ENCODE results near the gene USP30. TPM values are rescaled to one million over a fixed set of nuclear protein-coding genes. Genes with fewer than 3 reads are reported as not detected.

USP30 gene
- total RNA-seq, 1 donor: 10.1 TPM

DNA sequence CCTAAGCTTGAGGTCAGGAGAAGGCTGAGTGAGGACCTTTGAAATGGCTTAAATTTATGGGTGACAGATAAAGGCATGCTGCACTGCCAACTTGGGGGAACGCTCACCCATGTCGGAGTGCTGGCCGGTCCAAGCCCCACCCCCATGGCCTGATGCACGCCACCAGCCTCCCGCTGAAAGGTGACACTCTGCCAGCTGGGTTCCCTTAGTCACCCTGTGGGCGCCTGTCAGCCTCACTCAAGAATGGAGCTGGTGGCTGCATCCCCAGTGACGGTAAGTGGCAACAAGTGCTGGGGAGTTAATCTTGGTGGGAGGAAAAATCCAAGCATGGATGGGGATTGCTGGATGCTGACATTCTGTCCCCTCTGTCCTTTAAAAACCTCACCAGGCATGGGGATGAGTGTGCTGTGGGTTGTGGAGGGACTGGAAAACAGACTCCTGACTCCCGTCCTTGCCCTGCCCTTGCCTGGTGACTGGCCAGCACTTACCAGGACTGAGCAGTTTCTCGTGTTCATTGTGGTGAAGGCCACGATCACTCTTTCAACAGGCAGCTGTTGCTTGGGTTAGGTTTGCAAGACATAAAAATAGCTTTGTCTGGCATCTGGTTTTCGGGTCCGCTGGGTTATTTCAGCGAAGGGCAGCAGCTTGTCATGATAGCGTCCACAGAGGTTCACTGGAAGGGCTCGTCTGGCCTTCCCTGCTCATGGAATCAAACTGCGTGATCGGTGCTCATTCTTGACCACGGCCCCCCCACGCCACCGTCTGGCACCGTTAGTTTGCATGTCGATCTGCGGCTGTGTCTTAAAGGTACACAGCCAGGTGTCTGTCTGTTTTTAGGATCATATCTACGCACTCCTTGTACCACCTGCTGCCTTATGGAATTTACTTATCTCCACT lies 79.0 kb downstream of the USP30 start:
- H3K4me3 ChIP-seq (ENCODE audit: insufficient read depth, low read length): no peak overlapping the region
- no peak overlapping the region for H3K4me2 ChIP-seq (ENCODE audit: insufficient read depth, low read length)
- H2AFZ ChIP-seq (ENCODE audit: low read length): peak overlapping the region; percentile 15
- TF ChIP-seq, protein P1, sequence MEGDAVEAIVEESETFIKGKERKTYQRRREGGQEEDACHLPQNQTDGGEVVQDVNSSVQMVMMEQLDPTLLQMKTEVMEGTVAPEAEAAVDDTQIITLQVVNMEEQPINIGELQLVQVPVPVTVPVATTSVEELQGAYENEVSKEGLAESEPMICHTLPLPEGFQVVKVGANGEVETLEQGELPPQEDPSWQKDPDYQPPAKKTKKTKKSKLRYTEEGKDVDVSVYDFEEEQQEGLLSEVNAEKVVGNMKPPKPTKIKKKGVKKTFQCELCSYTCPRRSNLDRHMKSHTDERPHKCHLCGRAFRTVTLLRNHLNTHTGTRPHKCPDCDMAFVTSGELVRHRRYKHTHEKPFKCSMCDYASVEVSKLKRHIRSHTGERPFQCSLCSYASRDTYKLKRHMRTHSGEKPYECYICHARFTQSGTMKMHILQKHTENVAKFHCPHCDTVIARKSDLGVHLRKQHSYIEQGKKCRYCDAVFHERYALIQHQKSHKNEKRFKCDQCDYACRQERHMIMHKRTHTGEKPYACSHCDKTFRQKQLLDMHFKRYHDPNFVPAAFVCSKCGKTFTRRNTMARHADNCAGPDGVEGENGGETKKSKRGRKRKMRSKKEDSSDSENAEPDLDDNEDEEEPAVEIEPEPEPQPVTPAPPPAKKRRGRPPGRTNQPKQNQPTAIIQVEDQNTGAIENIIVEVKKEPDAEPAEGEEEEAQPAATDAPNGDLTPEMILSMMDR (IDR thresholded peaks at IDR 0.05; ENCODE audit: extremely low read depth, low read depth, low read length): no peak
- H3K27ac ChIP-seq (ENCODE audit: low read depth, low read length): no peak overlapping the region
- H3K27me3 ChIP-seq (ENCODE audit: insufficient read depth, low read length): peaks cover 6% of the 10 kb centered on the region
- H4K20me1 ChIP-seq (ENCODE audit: insufficient read depth, low read length): no peaks in the 10 kb centered on the region
- DNase-seq (ENCODE audit: insufficient read length, low spot score, missing footprints): peak; percentile 61
- H3K36me3 ChIP-seq (ENCODE audit: insufficient read depth, low read length): no peaks in the 10 kb centered on the region
- no peaks in the 10 kb centered on the region for H3K9me3 ChIP-seq (ENCODE audit: low read depth, low read length)
- H3K79me2 ChIP-seq (ENCODE audit: insufficient read depth, low read length): no peaks in the 10 kb centered on the region
- H3K4me1 ChIP-seq (ENCODE audit: insufficient read depth, low read length): no peaks in the 10 kb centered on the region

DNA sequence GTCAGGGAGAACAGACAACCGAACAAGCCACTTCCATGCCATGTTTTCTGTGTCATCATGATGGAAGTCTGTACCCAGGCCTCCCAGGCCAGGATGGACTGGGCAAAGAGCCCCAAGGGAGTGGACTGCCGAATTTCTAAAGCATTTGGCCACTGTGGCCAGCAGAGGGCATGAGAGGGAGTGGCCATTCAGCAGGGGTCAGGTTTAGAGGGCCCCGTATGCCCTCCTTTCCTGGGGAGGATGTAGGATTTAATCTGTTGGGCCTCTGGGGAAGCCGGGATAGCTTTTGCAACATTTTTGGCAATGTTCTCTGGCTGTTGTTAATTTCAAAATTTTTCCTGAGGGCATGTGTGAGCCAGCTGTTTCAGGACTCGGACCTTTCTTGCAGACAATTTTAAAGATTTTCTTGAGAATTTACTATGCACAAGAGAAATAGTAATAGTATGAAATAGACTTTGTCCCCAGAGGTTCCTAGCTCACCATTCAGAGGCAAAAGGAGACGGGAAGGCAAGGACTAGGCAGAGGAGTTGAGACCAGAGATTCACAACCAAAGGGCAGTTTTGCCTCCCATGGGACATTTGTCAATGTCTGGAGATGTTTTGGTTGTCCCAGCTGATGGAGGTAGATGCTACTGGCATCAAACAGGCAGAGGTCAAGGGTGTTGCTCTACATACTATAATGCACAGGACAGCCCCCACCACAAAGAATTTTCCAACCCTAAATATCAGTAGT lies 82.0 kb downstream of the USP30 start:
- H3K79me2 ChIP-seq (ENCODE audit: insufficient read depth, low read length): no peaks in the 10 kb centered on the region
- H3K27ac ChIP-seq (ENCODE audit: low read depth, low read length): no peak overlapping the region
- TF ChIP-seq, protein P1 (IDR thresholded peaks at IDR 0.05; ENCODE audit: extremely low read depth, low read depth, low read length): peak; percentile 62
- H3K9me3 ChIP-seq (ENCODE audit: low read depth, low read length): no peaks in the 10 kb centered on the region
- no peaks in the 10 kb centered on the region for H4K20me1 ChIP-seq (ENCODE audit: insufficient read depth, low read length)
- DNase-seq (ENCODE audit: insufficient read length, low spot score, missing footprints): peak; percentile 82
- H3K27me3 ChIP-seq (ENCODE audit: insufficient read depth, low read length): peaks cover 6% of the 10 kb centered on the region
- no peak overlapping the region for H3K4me2 ChIP-seq (ENCODE audit: insufficient read depth, low read length)
- H2AFZ ChIP-seq (ENCODE audit: low read length): no peak overlapping the region
- H3K4me3 ChIP-seq (ENCODE audit: insufficient read depth, low read length): no peak overlapping the region
- H3K36me3 ChIP-seq (ENCODE audit: insufficient read depth, low read length): no peaks in the 10 kb centered on the region
- H3K4me1 ChIP-seq (ENCODE audit: insufficient read depth, low read length): no peaks in the 10 kb centered on the region

- H3K36me3 ChIP-seq (ENCODE audit: insufficient read depth, low read length): no peaks in the 10 kb centered on the region
- no peak overlapping the region for H3K4me3 ChIP-seq (ENCODE audit: insufficient read depth, low read length)
- no peak for DNase-seq (ENCODE audit: insufficient read length, low spot score, missing footprints)
- H4K20me1 ChIP-seq (ENCODE audit: insufficient read depth, low read length): no peaks in the 10 kb centered on the region
- no peaks in the 10 kb centered on the region for H3K9me3 ChIP-seq (ENCODE audit: low read depth, low read length)
- TF ChIP-seq, protein P1 (IDR thresholded peaks at IDR 0.05; ENCODE audit: extremely low read depth, low read depth, low read length): no peak
- no peaks in the 10 kb centered on the region for H3K79me2 ChIP-seq (ENCODE audit: insufficient read depth, low read length)
- no peak overlapping the region for H2AFZ ChIP-seq (ENCODE audit: low read length)
- H3K27me3 ChIP-seq (ENCODE audit: insufficient read depth, low read length): peaks cover 6% of the 10 kb centered on the region
- no peak overlapping the region for H3K27ac ChIP-seq (ENCODE audit: low read depth, low read length)
- H3K4me1 ChIP-seq (ENCODE audit: insufficient read depth, low read length): no peaks in the 10 kb centered on the region
- H3K4me2 ChIP-seq (ENCODE audit: insufficient read depth, low read length): no peak overlapping the region
Observed at GRCh38 chr12:109137055-109137454, 84.7 kb downstream of the USP30 start.

Small RNA genes lying within 50 kb of the gene (small RNA-seq; reads per million reads assigned to genes)
- gene AC190387.1 (not detected), gene RNA5SP372 (not detected)

Other genes starting within 250 kb of the USP30 start
- 31.8 and 34.2 TPM in 2 replicates for gene SSH1, start 195.0 kb upstream of the USP30 start, total RNA-seq
- not detected in 2 replicates for gene DAO, start 172.5 kb upstream of the USP30 start, total RNA-seq
- not detected in 2 replicates for gene SVOP, start 31.5 kb upstream of the USP30 start, total RNA-seq
- 22.4 and 25.0 TPM in 2 replicates for gene ALKBH2, start 40.9 kb downstream of the USP30 start, total RNA-seq
- gene UNG, start 45.0 kb downstream of the USP30 start, total RNA-seq: 38.0 and 41.8 TPM in 2 replicates
- 13.8 and 16.2 TPM in 2 replicates for gene ACACB, start 64.0 kb downstream of the USP30 start, total RNA-seq

Measured in osteoblast (primary cell).